CD14-positive monocyte (primary cell): ENCODE results near the gene HSFX2. TPM values are rescaled to one million over a fixed set of nuclear protein-coding genes. Genes with fewer than 3 reads are reported as not detected.
"Not testable (repeated sequence)": the region's sequence is repeated elsewhere in the genome, so short reads cannot be mapped to it uniquely, and the experiment has no call there.

ENCODE experiments used
- DNase-seq, 3 donors: peaks; one replicate each; pipeline ENCODE4 v3.0.0-alpha.2; 2011 to 2022
- H2AFZ ChIP-seq: 2 replicates; pipeline ENCODE4 v1.6.0; 2012; ENCODE audit warnings: mild to moderate bottlenecking, low read depth, low read length, inconsistent platforms; ENCODE audit not compliant: insufficient read depth, poor library complexity, severe bottlenecking
- H3K27ac ChIP-seq, 2 donors: 1 replicate in 1 of 2; 2 replicates in 1 of 2; pipeline ENCODE4 v1.5.1; 2012 to 2013; ENCODE audit warnings: low read length in 2 of 2, control low read depth in 1 of 2, inconsistent platforms in 1 of 2, low read depth in 1 of 2, mild to moderate bottlenecking in 1 of 2
- H3K27me3 ChIP-seq, 2 donors: one replicate each; pipeline versions ENCODE4 v1.6.0 to v1.6.1; 2011 to 2013; ENCODE audit warnings: low read length in 2 of 2; ENCODE audit not compliant: control insufficient read depth in 2 of 2, insufficient read depth in 2 of 2
- H3K36me3 ChIP-seq, 2 donors: replicated peaks in 1 of 2; 1 replicate in 1 of 2; 2 replicates in 1 of 2; pipeline versions ENCODE4 v1.5.1 to v1.6.1; 2012 to 2013; ENCODE audit warnings: low read length in 2 of 2, control low read depth in 1 of 2, inconsistent platforms in 1 of 2, mild to moderate bottlenecking in 1 of 2; ENCODE audit not compliant: insufficient read depth in 2 of 2, control insufficient read depth in 1 of 2
- H3K4me1 ChIP-seq, 2 donors: 1 replicate in 1 of 2; 2 replicates in 1 of 2; pipeline versions ENCODE4 v1.5.1 to v1.6.1; 2012 to 2013; ENCODE audit warnings: low read length in 2 of 2, control low read depth in 1 of 2, inconsistent platforms in 1 of 2, mild to moderate bottlenecking in 1 of 2, moderate library complexity in 1 of 2; ENCODE audit not compliant: insufficient read depth in 2 of 2, control insufficient read depth in 1 of 2
- H3K4me2 ChIP-seq: replicated peaks from 2 replicates; pipeline ENCODE3; 2012; ENCODE audit warnings: low read length, moderate library complexity, mild to moderate bottlenecking; ENCODE audit not compliant: poor library complexity, severe bottlenecking; ENCODE audit errors: extremely low read depth
- H3K4me3 ChIP-seq, 3 experiments: fragments of 200-600 bp in 1 of 3; sonication (generic) in 1 of 3; replicated peaks in 1 of 3; 1 replicate in 2 of 3; 2 replicates in 1 of 3; pipeline ENCODE4 v1.5.1; 2011 to 2013; ENCODE audit warnings: low read length in 3 of 3, mild to moderate bottlenecking in 3 of 3, control low read depth in 2 of 3, low read depth in 2 of 3, inconsistent platforms in 1 of 3, moderate library complexity in 1 of 3
- H3K79me2 ChIP-seq: 2 replicates; pipeline ENCODE4 v1.6.0; 2012; ENCODE audit warnings: mild to moderate bottlenecking, control low read depth, inconsistent platforms, low read length, moderate library complexity; ENCODE audit not compliant: insufficient read depth
- H3K9ac ChIP-seq: 2 replicates; pipeline ENCODE4 v1.6.0; 2017; ENCODE audit warnings: low read length, mild to moderate bottlenecking; ENCODE audit not compliant: insufficient read depth, poor library complexity, severe bottlenecking
- H3K9me3 ChIP-seq, 2 donors: replicated peaks in 1 of 2; 1 replicate in 1 of 2; 2 replicates in 1 of 2; pipeline versions ENCODE4 v1.5.1 to v1.6.1; 2012 to 2013; ENCODE audit warnings: low read length in 2 of 2, control low read depth in 1 of 2; ENCODE audit not compliant: control insufficient read depth in 1 of 2, insufficient read depth in 1 of 2
- H4K20me1 ChIP-seq: 2 replicates; pipeline ENCODE4 v1.6.0; 2012; ENCODE audit warnings: mild to moderate bottlenecking, low read length, control low read depth, moderate library complexity; ENCODE audit not compliant: insufficient read depth
- H3K27ac Mint-ChIP-seq, 7 donors: one replicate each; pipeline ENCODE4 v1.8.0; 2020; ENCODE audit warnings: mild to moderate bottlenecking in 7 of 7, mixed read lengths in 7 of 7, moderate library complexity in 6 of 7, inconsistent platforms in 2 of 7
- H3K27me3 Mint-ChIP-seq, 3 donors: one replicate each; pipeline ENCODE4 v1.8.0; 2021 to 2022; ENCODE audit warnings: low read depth in 3 of 3, mild to moderate bottlenecking in 3 of 3, mixed read lengths in 3 of 3, moderate library complexity in 3 of 3, inconsistent platforms in 1 of 3
- H3K36me3 Mint-ChIP-seq, 2 donors: one replicate each; pipeline ENCODE4 v1.8.0; 2020; ENCODE audit warnings: mixed read lengths in 2 of 2, inconsistent platforms in 1 of 2, mild to moderate bottlenecking in 1 of 2
- H3K4me1 Mint-ChIP-seq: one replicate; pipeline ENCODE4 v1.8.0; 2020; ENCODE audit warnings: mild to moderate bottlenecking, mixed read lengths
- H3K4me3 Mint-ChIP-seq, 2 donors: one replicate each; pipeline ENCODE4 v1.8.0; 2020; ENCODE audit warnings: mild to moderate bottlenecking in 2 of 2, mixed read lengths in 2 of 2, moderate library complexity in 1 of 2
- H3K9me3 Mint-ChIP-seq, 7 donors: one replicate each; pipeline ENCODE4 v1.8.0; 2020 to 2022; ENCODE audit warnings: mixed read lengths in 7 of 7, mild to moderate bottlenecking in 6 of 7, moderate library complexity in 6 of 7, inconsistent platforms in 2 of 7
- WGBS: methylation state at CpG from one replicate; pipeline ENCODE4 v1.1.5; 2013; ENCODE audit warnings: missing lambda C conversion rate; ENCODE audit not compliant: insufficient coverage; 5-methylcytosine and 5-hydroxymethylcytosine counted together
- intact Hi-C, 2 donors: fragments of 100-400 bp; cut with micrococcal nuclease; formaldehyde crosslinking; loops; one replicate each; pipeline versions ENCODE4 v1.15.0 to v1.15.1; 2023
- polyA plus RNA-seq, 3 donors: library from polyadenylated mRNA; depleted of rRNA in 1 of 3; unstranded in 2 of 3; stranded (reverse) in 1 of 3; fragments of 300-500 nt in 2 of 3; fragments of >200 nt in 1 of 3; fragmentation: Illumina TruSeq in 2 of 3; gene quantifications; 1 replicate in 2 of 3; 2 replicates in 1 of 3; pipeline ENCODE4 v1.2.3, GENCODE V29; 2012 to 2021

Gene HSFX2
- polyA plus RNA-seq, 3 donors, result 0.11 TPM; not detected in 2

- H3K9me3 Mint-ChIP-seq, H3K4me1 ChIP-seq, H2AFZ ChIP-seq, H3K27me3 ChIP-seq, H3K4me3 Mint-ChIP-seq, H3K4me1 Mint-ChIP-seq, DNase-seq, H3K79me2 ChIP-seq, H4K20me1 ChIP-seq, H3K4me3 ChIP-seq, H3K27ac ChIP-seq, H3K4me2 ChIP-seq, H3K27me3 Mint-ChIP-seq, H3K9me3 ChIP-seq, H3K36me3 ChIP-seq, intact Hi-C loops, H3K9ac ChIP-seq: not testable (repeated sequence)
- Mint-ChIP-seq H3K36me3 (peaks cover 11 to 17% of the 10 kb centered on the region in 2 donors), H3K27ac (peak overlapping the region in 3 of 7 donors; percentile 18 to 77 (median 59))
- no CpG with 5 or more reads among the region's 29 CpGs for WGBS
Observed at GRCh38 chrX:149545545-149546543, 49.3 kb downstream of the HSFX2 start.

Other genes with a start within 250 kb of the HSFX2 start
- gene IDS, start 90.0 kb downstream of the HSFX2 start, polyA plus RNA-seq, result 100 to 1,000 TPM in 1 of 3 donors, 10 to 100 TPM in 2; 79.5 to 113 (median 94.3) TPM
- 10 to 100 TPM; 15.5 to 48.6 (median 20.7) TPM for gene EOLA1, start 54.3 kb downstream of the HSFX2 start, polyA plus RNA-seq
- not detected for gene HSFX3, start 45.4 kb downstream of the HSFX2 start, polyA plus RNA-seq
- gene MAGEA9B, start 7.9 kb downstream of the HSFX2 start, polyA plus RNA-seq, result not detected
- gene TMEM185A, start 36.5 kb upstream of the HSFX2 start, polyA plus RNA-seq, result 10 to 100 TPM in 2 of 3 donors, 1 to 10 TPM in 1; 9.1 to 12.8 (median 12.0) TPM
- gene MAGEA11, start 116.7 kb upstream of the HSFX2 start, polyA plus RNA-seq, result not detected
- under 1 TPM in 1 of 3 donors, not detected in 2; 0.35 TPM for gene HSFX1, start 178.8 kb upstream of the HSFX2 start, polyA plus RNA-seq
- not detected for gene MAGEA9, start 186.6 kb upstream of the HSFX2 start, polyA plus RNA-seq